Right renal pelvis (tissue), 4 donors: ENCODE data around the gene MSGN1. TPM values are rescaled to one million over a fixed set of nuclear protein-coding genes. Genes with fewer than 3 reads are reported as not detected.

ENCODE experiments used
- DNase-seq, 4 donors: peaks; one replicate each; pipeline ENCODE4 v3.0.0-alpha.2; 2013; ENCODE audit warnings: low read depth in 4 of 4, low spot score in 3 of 4, missing footprints in 1 of 4
- polyA plus RNA-seq, 4 donors: library from polyadenylated mRNA; unstranded; fragments of 120-200 nt; gene quantifications; one replicate each; pipeline ENCODE4 v1.2.1, GENCODE V29; 2013; ENCODE audit not compliant: insufficient read length in 4 of 4

Gene MSGN1
- not detected for polyA plus RNA-seq

- DNase-seq = no peak
Measured at GRCh38 chr2:17816396-17817245, at the start of gene MSGN1. TSS of gene MSGN1 (plus strand) at chr2:17816460. CDS start at chr2:17816519, 59 bp downstream.

GRCh38 chr2:17768894-17769293, 47.4 kb upstream of the MSGN1 start:
- DNase-seq = no peak

- no peak for DNase-seq
Measured at GRCh38 chr2:17771956-17772355, 44.3 kb upstream of the MSGN1 start.

- DNase-seq = no peak
Measured at GRCh38 chr2:17772532-17772931, 43.7 kb upstream of the MSGN1 start.

GRCh38 chr2:17780546-17780945, 35.7 kb upstream of the MSGN1 start:
- DNase-seq = no peak

- DNase-seq = no peak
Measured at GRCh38 chr2:17781482-17781881, 34.8 kb upstream of the MSGN1 start.

- DNase-seq = no peak
Measured at GRCh38 chr2:17786727-17787126, 29.5 kb upstream of the MSGN1 start.

- DNase-seq = no peak
Measured at GRCh38 chr2:17788773-17789172, 27.5 kb upstream of the MSGN1 start.

- DNase-seq = no peak
Measured at GRCh38 chr2:17790536-17790935, 25.7 kb upstream of the MSGN1 start.

GRCh38 chr2:17791121-17791816, 25.0 kb upstream of the MSGN1 start:
- DNase-seq = no peak

GRCh38 chr2:17791817-17792130, 24.5 kb upstream of the MSGN1 start:
- DNase-seq = no peak

GRCh38 chr2:17792515-17792914, 23.7 kb upstream of the MSGN1 start:
- DNase-seq = no peak

GRCh38 chr2:17793296-17793695, 23.0 kb upstream of the MSGN1 start:
- DNase-seq = no peak

- DNase-seq = no peak
Measured at GRCh38 chr2:17793803-17794354, 22.4 kb upstream of the MSGN1 start.

GRCh38 chr2:17795309-17795708, 21.0 kb upstream of the MSGN1 start:
- DNase-seq = no peak

GRCh38 chr2:17798338-17798737, 17.9 kb upstream of the MSGN1 start:
- DNase-seq = no peak

- DNase-seq = no peak
Measured at GRCh38 chr2:17799301-17800120, 16.7 kb upstream of the MSGN1 start.

- no peak for DNase-seq
Measured at GRCh38 chr2:17800219-17800618, 16.0 kb upstream of the MSGN1 start.

- DNase-seq = no peak
Measured at GRCh38 chr2:17800693-17801458, 15.4 kb upstream of the MSGN1 start.

GRCh38 chr2:17803497-17803896, 12.8 kb upstream of the MSGN1 start:
- no peak for DNase-seq
